HCT116 (cell line): Measurements from ENCODE around the gene C15orf61. TPM values are rescaled to one million over a fixed set of nuclear protein-coding genes. Genes with fewer than 3 reads are reported as not detected.

Experiments used
- ATAC-seq: fragments of 200-7000 bp; cut with Tn5 transposase; 2 replicates; pipeline ENCODE4 v1.9.1; 2020; ENCODE audit warnings: mild to moderate bottlenecking, moderate library complexity
- BruUV-seq: library from RNA; stranded (reverse); fragments of 400-500 nt; replicated peaks from 2 replicates; lab custom pipeline; 2021; lab: Mats Ljungman, UMichigan
- CTCF ChIA-PET: fragments of 300-600 bp; sonication (Branson Sonifier 250); formaldehyde crosslinking; loops from one replicate; lab custom pipeline; 2021; ENCODE audit warnings: antibody characterized with exemption; lab: Charles Lee
- POLR2A ChIA-PET: fragments of 300-600, 350-600 bp; sonication (Branson Sonifier 250); formaldehyde crosslinking; loops from one replicate; lab custom pipeline; 2021; ENCODE audit warnings: antibody characterized with exemption; lab: Charles Lee
- RAD21 ChIA-PET, 2 experiments: fragments of 300-600 bp; sonication (Branson Sonifier 250); formaldehyde crosslinking; loops; one replicate each; lab custom pipeline; 2023; ENCODE audit warnings: low total read pairs in 2 of 2; ENCODE audit not compliant: uncharacterized antibody in 2 of 2, unreplicated experiment in 2 of 2, low non-redundant PET in 1 of 2; lab: Charles Lee
- DNase-seq: peaks from one replicate; pipeline ENCODE4 v3.0.0-alpha.2; 2010; ENCODE audit warnings: low read depth, low spot score
- H2AFZ ChIP-seq: fragments of 200-600 bp; shearing (Covaris generic), sonication (generic); 2 replicates; pipeline ENCODE4 v1.6.1; 2017; ENCODE audit warnings: low read depth, mixed run types, mixed read lengths, antibody characterized with exemption, low read length; ENCODE audit not compliant: poor library complexity, severe bottlenecking
- H3K27ac ChIP-seq: 2 replicates; pipeline ENCODE4 v1.5.1; 2012; ENCODE audit warnings: low read depth, low read length
- H3K27me3 ChIP-seq: fragments of 200-600 bp; sonication (generic); 2 replicates; pipeline ENCODE4 v1.6.1; 2016; ENCODE audit warnings: mixed run types, low read length, mixed read lengths; ENCODE audit not compliant: insufficient read depth
- H3K36me3 ChIP-seq, 2 experiments: fragments of 200-500 bp in 1 of 2; fragments of 200-600 bp in 1 of 2; sonication (Bioruptor generic) in 1 of 2; sonication (generic) in 1 of 2; 2 replicates each; pipeline versions ENCODE4 v1.5.1 to v1.6.1; 2014 to 2016; ENCODE audit warnings: low read length in 2 of 2, inconsistent platforms in 1 of 2, mixed read lengths in 1 of 2, mixed run types in 1 of 2; ENCODE audit not compliant: insufficient read depth in 2 of 2, control insufficient read depth in 1 of 2
- H3K4me1 ChIP-seq, 2 experiments: fragments of 200-600 bp in 1 of 2; sonication (generic) in 1 of 2; 2 replicates each; pipeline versions ENCODE4 v1.5.1 to v1.6.1; 2012 to 2017; ENCODE audit warnings: low read length in 2 of 2, inconsistent platforms in 1 of 2, mild to moderate bottlenecking in 1 of 2, mixed read lengths in 1 of 2, mixed run types in 1 of 2, moderate library complexity in 1 of 2; ENCODE audit not compliant: insufficient read depth in 2 of 2, control insufficient read depth in 1 of 2
- H3K4me2 ChIP-seq: fragments of 200-600 bp; sonication (generic); 2 replicates; pipeline ENCODE4 v1.6.1; 2017; ENCODE audit warnings: mixed run types, low read length, mixed read lengths
- H3K4me3 ChIP-seq, 2 experiments: fragments of 200-600 bp in 1 of 2; sonication (generic) in 1 of 2; replicated peaks in 1 of 2; 2 replicates each; pipeline ENCODE4 v1.5.1; 2011 to 2016; ENCODE audit warnings: low read length in 2 of 2, control low read depth in 1 of 2, low read depth in 1 of 2, mild to moderate bottlenecking in 1 of 2, mixed read lengths in 1 of 2, mixed run types in 1 of 2
- H3K79me2 ChIP-seq: fragments of 200-600 bp; sonication (generic); 2 replicates; pipeline ENCODE4 v1.6.1; 2017; ENCODE audit warnings: mild to moderate bottlenecking, mixed run types, low read length, moderate library complexity, mixed read lengths; ENCODE audit not compliant: insufficient read depth
- H3K9ac ChIP-seq: fragments of 200-600 bp; sonication (generic); 2 replicates; pipeline ENCODE4 v1.6.1; 2016; ENCODE audit warnings: low read length, mixed read lengths
- H3K9me2 ChIP-seq: fragments of 200-600 bp; sonication (generic), shearing (Covaris generic); 2 replicates; pipeline ENCODE4 v1.6.1; 2017; ENCODE audit warnings: mixed run types, mild to moderate bottlenecking, moderate library complexity; ENCODE audit not compliant: insufficient read depth
- H3K9me3 ChIP-seq, 2 experiments: fragments of 200-500 bp in 1 of 2; fragments of 200-600 bp in 1 of 2; sonication (Bioruptor generic) in 1 of 2; sonication (generic) in 1 of 2; 2 replicates each; pipeline ENCODE4 v1.6.1; 2014 to 2017; ENCODE audit warnings: low read length in 2 of 2, mixed read lengths in 2 of 2, inconsistent platforms in 1 of 2, low read depth in 1 of 2, mild to moderate bottlenecking in 1 of 2, mixed run types in 1 of 2, moderate library complexity in 1 of 2; ENCODE audit not compliant: control insufficient read depth in 1 of 2, insufficient read depth in 1 of 2
- H4K20me1 ChIP-seq: fragments of 200-600 bp; sonication (generic), shearing (Covaris generic); 2 replicates; pipeline ENCODE4 v1.6.1; 2017; ENCODE audit warnings: mixed run types, mild to moderate bottlenecking, moderate library complexity; ENCODE audit not compliant: insufficient read depth
- ATF3 ChIP-seq: IDR thresholded peaks from 2 replicates; pipeline ENCODE4 v1.6.1; 2012
- FOSL1 ChIP-seq: IDR thresholded peaks from 2 replicates; pipeline ENCODE4 v1.6.1; 2012; ENCODE audit warnings: low read depth
- REST ChIP-seq: IDR thresholded peaks from 2 replicates; pipeline ENCODE4 v1.6.1; 2012; ENCODE audit warnings: low read depth
- YY1 ChIP-seq: IDR thresholded peaks from 2 replicates; pipeline ENCODE4 v1.6.1; 2011; ENCODE audit warnings: low read length, low read depth, moderate library complexity, mild to moderate bottlenecking; ENCODE audit not compliant: insufficient replicate concordance; ENCODE audit errors: extremely low read depth
- intact Hi-C: fragments of 100-400 bp; cut with micrococcal nuclease; formaldehyde crosslinking; loops from 2 replicates; pipeline ENCODE4 v1.10.0; 2022
- total RNA-seq: library from RNA; stranded (reverse); gene quantifications from one replicate; pipeline ENCODE4 v1.2.1, GENCODE V29; 2021; ENCODE audit not compliant: unreplicated experiment

Gene C15orf61
- total RNA-seq, 1 experiment from 2014 or later: 9.9 TPM

GRCh38 chr15:67571648-67572415 lies 50.9 kb downstream of the C15orf61 start:
- no peak overlapping the region for H2AFZ ChIP-seq
- BruUV-seq: no TSS peak
- H3K9me2 ChIP-seq: no peaks in the 10 kb centered on the region
- ChIA-PET POLR2A (no interaction called here), CTCF (no interaction called here), RAD21 (no interaction called here)
- H3K4me2 ChIP-seq: no peak overlapping the region
- no peaks in the 10 kb centered on the region for H3K36me3 ChIP-seq
- H3K9ac ChIP-seq: no peak overlapping the region
- TF ChIP-seq ATF3: no peak
- TF ChIP-seq FOSL1: no peak
- no peak for TF ChIP-seq YY1
- intact Hi-C loops: no loop called here
- H3K4me1 ChIP-seq: no peaks in the 10 kb centered on the region
- H3K27me3 ChIP-seq: no peaks in the 10 kb centered on the region
- no peak for ATAC-seq
- no peaks in the 10 kb centered on the region for H4K20me1 ChIP-seq
- H3K9me3 ChIP-seq: no peaks in the 10 kb centered on the region
- H3K4me3 ChIP-seq: no peak overlapping the region
- H3K79me2 ChIP-seq: no peaks in the 10 kb centered on the region
- H3K27ac ChIP-seq: no peak overlapping the region
- DNase-seq: no peak

GRCh38 chr15:67573194-67573593 lies 52.3 kb downstream of the C15orf61 start:
- Histone ChIP-seq H4K20me1 (no peaks in the 10 kb centered on the region), H3K4me1 (no peaks in the 10 kb centered on the region), H3K27me3 (no peaks in the 10 kb centered on the region), H3K4me2 (no peak overlapping the region), H3K9me3 (no peaks in the 10 kb centered on the region), H2AFZ (no peak overlapping the region), H3K27ac (no peak overlapping the region), H3K4me3 (no peak overlapping the region), H3K9ac (no peak overlapping the region), H3K9me2 (no peaks in the 10 kb centered on the region), H3K79me2 (no peaks in the 10 kb centered on the region), H3K36me3 (no peaks in the 10 kb centered on the region)
- ChIA-PET RAD21 (no interaction called here), CTCF (no interaction called here), POLR2A (no interaction called here)
- intact Hi-C loops: no loop called here
- no peak for ATAC-seq
- BruUV-seq: no TSS peak
- no peak for DNase-seq
- TF ChIP-seq YY1 (no peak), REST (no peak)
